Glomerular endothelial cell (primary cell): Measurements from ENCODE around the gene ASB10. TPM values are rescaled to one million over a fixed set of nuclear protein-coding genes. Genes with fewer than 3 reads are reported as not detected.

Source experiments
- DNase-seq: peaks from one replicate; pipeline ENCODE4 v3.0.0-alpha.2; 2011; ENCODE audit warnings: low read depth, low spot score; ENCODE audit errors: extremely low read depth
- total RNA-seq: library from RNA; depleted of rRNA; stranded (reverse); fragments of >200 nt; gene quantifications from 2 replicates; pipeline ENCODE4 v1.2.3, GENCODE V29; 2015

Gene ASB10
- total RNA-seq, 1 donor from 2014 or later, result not detected

DNA sequence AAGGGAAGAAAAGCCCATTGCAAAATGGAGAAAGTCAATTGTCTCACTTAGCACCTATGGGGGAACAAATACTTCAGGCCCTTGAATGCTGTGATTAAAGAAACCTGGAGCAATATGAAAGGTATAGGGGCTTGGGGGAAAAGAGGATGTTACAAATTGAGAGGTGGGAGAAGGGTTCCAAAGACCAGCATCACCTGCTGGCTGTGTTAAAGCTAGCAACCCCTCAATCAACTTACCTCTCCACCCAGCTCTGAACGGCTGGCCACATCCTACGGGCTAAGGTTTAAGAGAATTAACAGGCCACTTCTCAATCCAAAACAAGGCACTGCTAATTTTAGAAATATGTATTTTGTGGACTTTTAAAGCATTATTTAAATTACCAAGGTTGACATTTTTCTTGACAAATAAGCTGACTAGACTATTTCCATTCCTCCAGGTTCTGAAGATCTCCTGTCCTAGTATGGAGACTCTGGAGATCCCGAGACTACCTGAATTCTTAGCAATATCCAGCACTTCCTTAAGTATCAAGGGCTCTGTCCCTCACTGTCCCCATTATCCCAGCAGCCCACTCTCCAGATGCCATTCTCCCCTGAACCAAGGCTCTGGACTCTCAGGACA, 24.2 kb upstream of the ASB10 start:
- DNase-seq, result no peak

- no peak for DNase-seq
Observed at GRCh38 chr7:151210087-151210854, 23.2 kb upstream of the ASB10 start, which contains the start of gene H2BK1. TSS of gene H2BK1 (minus strand) at chr7:151210488. CDS start at chr7:151210318, 170 bp downstream.

DNA sequence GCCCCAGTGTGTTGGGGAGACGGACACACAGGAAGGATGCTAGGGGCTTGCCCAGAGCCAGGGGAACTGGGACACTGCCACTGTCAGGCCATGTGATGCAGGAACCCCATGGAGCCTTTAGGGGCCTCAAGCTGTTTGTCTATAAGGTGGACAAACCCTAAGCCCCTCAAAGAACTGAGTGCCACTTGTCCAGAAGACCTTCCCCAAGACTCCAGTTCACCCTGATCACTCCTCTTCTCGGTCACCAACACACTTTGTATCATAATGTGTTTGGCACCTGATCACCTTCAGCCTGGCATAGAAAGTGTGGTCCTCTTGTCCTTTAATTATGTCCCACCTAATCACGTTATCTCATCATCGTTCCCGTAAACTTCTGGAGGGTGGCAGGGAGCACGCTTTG, 22.5 kb upstream of the ASB10 start:
- DNase-seq, result no peak

DNA sequence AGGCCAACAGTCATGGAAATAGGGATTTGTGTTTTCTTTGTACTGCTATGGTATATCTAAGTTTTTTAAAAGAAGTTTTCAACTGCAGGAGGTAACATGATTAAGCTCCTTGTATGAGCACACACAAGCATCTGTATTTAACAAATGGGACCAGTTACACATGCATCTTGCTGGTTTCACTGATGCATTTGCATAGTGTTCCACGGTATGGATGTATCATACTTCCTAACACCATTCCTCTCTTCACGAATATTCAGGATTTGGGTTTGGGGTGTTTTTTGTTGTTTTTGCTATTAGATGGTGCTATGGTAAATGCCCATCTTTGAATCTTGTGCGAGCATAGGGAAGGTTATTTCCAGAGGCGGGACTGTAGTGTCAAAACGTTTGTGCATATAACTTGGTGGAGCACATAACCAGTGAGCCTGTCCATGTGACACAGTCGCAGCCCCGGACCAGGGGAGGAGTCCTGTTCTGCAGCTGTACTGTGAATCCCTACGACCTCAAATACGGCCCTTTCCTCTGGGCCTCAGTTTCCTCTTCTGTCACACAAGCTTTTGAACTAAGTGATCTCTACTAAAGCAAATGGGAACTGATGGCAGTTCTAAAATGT, 21.3 kb upstream of the ASB10 start:
- no peak for DNase-seq

DNA sequence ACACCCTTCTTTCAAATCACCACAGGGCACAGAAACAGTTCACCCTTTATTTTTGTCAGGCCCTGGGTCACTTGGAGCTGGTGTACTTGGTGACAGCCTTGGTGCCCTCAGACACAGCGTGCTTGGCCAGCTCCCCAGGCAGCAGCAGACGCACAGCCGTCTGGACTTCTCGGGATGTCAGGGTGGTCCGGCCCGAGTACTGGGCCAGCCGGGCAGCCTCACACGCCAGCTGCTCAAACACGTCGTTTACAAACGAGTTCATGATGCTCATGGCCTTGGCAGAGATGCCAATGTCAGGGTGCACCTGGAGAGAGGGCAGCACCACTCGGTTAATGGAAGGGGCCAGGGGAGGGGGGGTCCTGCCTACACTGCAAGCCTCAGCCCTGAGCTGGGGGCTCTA, 20.8 kb upstream of the ASB10 start:
- no peak for DNase-seq

- no peak for DNase-seq
Observed at GRCh38 chr7:151207315-151207714, 20.3 kb upstream of the ASB10 start.

DNA sequence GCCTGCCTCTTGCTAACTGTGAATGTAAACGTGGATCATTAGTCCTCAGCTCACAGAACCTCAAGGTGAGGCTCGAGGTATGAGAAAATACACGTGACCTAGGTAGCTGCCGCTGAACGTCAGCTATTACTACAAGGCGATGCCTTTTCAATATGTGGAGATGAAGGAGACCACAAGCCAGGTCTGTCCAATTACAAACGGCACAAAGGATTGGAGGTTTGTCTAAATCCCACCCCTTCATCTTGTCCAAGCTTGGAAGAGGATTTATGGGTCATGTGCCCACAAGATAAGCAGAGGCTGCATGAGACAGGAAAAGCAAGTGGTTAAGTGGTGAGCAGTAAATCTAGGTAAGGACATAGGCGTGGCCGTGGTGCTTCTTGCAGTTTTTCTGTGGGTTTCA, 19.9 kb upstream of the ASB10 start:
- DNase-seq, result no peak

GRCh38 chr7:151205730-151206129, 18.7 kb upstream of the ASB10 start:
- no peak for DNase-seq

- no peak for DNase-seq
Observed at GRCh38 chr7:151204383-151205032, 17.5 kb upstream of the ASB10 start.

DNA sequence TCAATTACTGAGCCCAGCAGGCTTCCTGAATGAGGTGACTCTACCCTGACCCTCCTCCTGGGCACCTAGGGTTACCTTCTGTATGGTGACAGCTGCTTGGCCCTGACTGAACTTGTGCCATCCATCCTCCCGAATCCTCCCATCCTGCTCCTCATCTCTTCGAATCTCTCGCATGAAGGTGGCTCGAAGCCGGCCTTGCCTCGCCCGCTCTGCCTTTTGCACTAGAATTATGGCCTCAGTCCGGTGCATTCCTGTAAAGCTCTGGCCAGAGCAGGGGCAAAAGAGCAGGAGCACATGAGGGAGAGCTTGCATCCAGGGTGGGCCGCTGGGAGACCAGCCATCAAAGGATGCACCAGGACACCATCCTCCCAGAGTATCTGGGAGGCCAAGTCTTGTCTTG, 15.8 kb upstream of the ASB10 start:
- no peak for DNase-seq

GRCh38 chr7:151201751-151202150, 14.7 kb upstream of the ASB10 start:
- no peak for DNase-seq

GRCh38 chr7:151201344-151201743, 14.3 kb upstream of the ASB10 start:
- no peak for DNase-seq

- no peak for DNase-seq
Observed at GRCh38 chr7:151198945-151199848, 12.1 kb upstream of the ASB10 start.

- DNase-seq, result no peak
Observed at GRCh38 chr7:151197932-151198331, 10.9 kb upstream of the ASB10 start.

DNA sequence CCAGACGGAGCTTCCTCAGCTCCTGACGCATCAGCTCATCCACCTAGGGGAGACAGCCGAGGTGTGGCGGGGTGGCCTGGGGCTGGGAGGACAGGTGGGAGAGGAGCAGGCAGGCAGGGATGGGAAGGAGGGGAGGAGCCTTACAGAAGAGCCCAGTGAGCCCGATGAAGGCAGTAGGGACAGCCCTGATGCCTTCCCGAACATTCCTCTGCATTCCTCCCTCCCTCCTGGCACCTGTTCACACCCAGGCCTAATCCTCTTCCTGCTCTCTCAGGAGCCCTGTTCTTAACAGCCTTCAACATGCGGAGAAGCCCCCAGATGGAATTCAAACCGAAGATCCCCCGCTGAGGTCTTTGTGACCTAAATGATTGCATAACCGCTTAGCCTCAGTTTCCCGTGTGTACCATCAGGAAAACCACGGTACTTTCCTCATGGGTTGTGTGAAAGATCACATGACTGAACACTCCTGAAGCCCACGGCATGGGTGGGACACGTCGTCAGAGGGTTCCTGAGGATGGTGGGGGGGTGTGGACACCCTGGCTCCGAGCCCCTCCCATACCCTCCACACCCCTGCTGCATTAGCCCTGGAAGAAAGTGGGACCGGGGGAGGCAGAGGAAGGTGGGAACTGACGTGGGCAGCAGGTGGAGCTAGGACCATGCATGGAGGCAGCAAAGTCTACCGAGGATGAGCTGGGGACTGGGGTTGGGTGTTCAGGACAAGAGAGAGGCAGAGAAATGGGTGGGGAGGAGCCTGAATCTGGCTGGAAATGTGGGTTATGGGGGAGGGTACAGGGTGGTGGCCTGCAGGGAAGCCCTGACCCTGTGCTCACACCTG, 8.8 kb upstream of the ASB10 start:
- no peak for DNase-seq

DNA sequence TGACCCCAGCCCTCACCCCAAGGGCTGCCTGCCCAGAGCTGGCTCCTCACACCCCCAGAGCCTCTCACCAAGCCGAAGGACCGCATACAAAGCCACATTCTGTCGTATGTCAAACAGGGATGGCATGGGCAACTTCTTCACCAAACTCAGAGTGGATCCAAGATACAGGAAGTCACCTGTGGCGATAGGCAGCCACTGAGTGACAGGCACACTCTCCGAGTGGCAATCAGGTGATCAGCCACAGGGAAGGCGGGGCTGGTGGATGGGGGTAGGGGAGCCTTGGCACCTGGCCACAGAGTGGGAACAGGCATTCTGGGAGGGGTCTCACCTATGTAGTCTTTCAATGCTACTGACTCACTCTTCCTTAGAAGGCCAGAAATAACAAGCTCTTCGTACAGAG, 7.1 kb upstream of the ASB10 start:
- DNase-seq, result no peak

- DNase-seq, result no peak
Observed at GRCh38 chr7:151193203-151193978, 6.3 kb upstream of the ASB10 start.

DNA sequence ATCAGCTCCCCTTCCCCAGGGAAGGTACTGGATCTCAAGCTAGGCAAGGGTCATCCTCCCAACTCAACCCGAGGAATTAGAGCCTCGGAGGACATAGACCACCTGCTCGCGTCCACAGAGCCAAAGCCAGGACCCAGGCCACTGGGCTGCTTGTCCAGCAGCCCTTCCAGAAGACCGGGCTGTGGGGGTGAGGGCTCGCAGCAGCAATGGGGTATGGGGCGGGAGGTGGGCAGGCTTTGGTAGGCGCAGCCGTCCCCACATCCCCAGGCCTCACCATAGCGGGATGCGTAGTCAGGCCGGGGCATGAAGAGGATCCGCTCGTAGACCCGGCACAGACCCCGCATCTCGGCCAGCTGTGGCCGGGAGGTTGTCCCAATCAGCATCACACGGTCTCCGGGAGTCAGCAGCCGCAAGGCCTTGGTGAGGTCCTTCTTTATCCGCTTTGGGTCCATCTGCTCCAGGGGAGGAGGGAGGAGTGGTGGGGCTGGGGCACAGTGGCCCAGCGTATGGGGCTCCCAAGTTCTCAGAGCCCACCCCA, 5.0 kb upstream of the ASB10 start:
- DNase-seq, result no peak

GRCh38 chr7:151191544-151191943, 4.5 kb upstream of the ASB10 start:
- no peak for DNase-seq
